Choroid plexus epithelial cell (primary cell): ENCODE measurements around the gene GRB10.
"Not testable (repeated sequence)": the region's sequence is repeated elsewhere in the genome, so short reads cannot be mapped to it uniquely, and the experiment has no call there.

Experiments
- DNase-seq: peaks from one replicate; pipeline ENCODE4 v3.0.0-alpha.2; 2010; ENCODE audit warnings: low read depth
- H3K4me3 ChIP-seq: 2 replicates; pipeline ENCODE4 v1.5.1; 2011; ENCODE audit warnings: low read depth, mild to moderate bottlenecking, control low read depth, low read length, moderate library complexity
- CTCF ChIP-seq: conservative IDR thresholded peaks from 2 replicates; pipeline ENCODE4 v1.5.1; 2011; ENCODE audit warnings: low read depth, mild to moderate bottlenecking, control low read depth, inconsistent platforms, low read length, moderate library complexity

GRB10 gene

GRCh38 chr7:50556247-50556991, 226.3 kb downstream of the GRB10 start:
- no peak for TF ChIP-seq CTCF
- DNase-seq, result peak; percentile 11
- H3K4me3 ChIP-seq, result no peak overlapping the region

- H3K4me3 ChIP-seq, result no peak overlapping the region
- no peak for TF ChIP-seq CTCF
- no peak for DNase-seq
Measured at GRCh38 chr7:50555594-50556140, 227.0 kb downstream of the GRB10 start.

- DNase-seq, result no peak
- TF ChIP-seq CTCF, result no peak
- no peak overlapping the region for H3K4me3 ChIP-seq
Measured at GRCh38 chr7:50554431-50555322, 228.0 kb downstream of the GRB10 start.

GRCh38 chr7:50553973-50554372, 228.7 kb downstream of the GRB10 start:
- no peak overlapping the region for H3K4me3 ChIP-seq
- DNase-seq, result no peak
- TF ChIP-seq CTCF, result no peak

GRCh38 chr7:50552921-50553320, 229.8 kb downstream of the GRB10 start:
- DNase-seq, result peak; percentile 77
- TF ChIP-seq CTCF, result no peak
- H3K4me3 ChIP-seq, result no peak overlapping the region

- no peak for TF ChIP-seq CTCF
- no peak overlapping the region for H3K4me3 ChIP-seq
- no peak for DNase-seq
Measured at GRCh38 chr7:50552139-50552538, 230.6 kb downstream of the GRB10 start.

- H3K4me3 ChIP-seq, DNase-seq: not testable (repeated sequence)
Measured at GRCh38 chr7:50545613-50546012, 237.1 kb downstream of the GRB10 start.
